GM19328 (cell line): ENCODE measurements around the gene PHPT1.

Experiments
- ATAC-seq: cut with Tn5 transposase; IDR thresholded peaks from one replicate; pipeline ENCODE4 v1.9.1; 2021; ENCODE audit warnings: mild to moderate bottlenecking, moderate library complexity; ENCODE audit not compliant: unreplicated experiment

Gene PHPT1

DNA sequence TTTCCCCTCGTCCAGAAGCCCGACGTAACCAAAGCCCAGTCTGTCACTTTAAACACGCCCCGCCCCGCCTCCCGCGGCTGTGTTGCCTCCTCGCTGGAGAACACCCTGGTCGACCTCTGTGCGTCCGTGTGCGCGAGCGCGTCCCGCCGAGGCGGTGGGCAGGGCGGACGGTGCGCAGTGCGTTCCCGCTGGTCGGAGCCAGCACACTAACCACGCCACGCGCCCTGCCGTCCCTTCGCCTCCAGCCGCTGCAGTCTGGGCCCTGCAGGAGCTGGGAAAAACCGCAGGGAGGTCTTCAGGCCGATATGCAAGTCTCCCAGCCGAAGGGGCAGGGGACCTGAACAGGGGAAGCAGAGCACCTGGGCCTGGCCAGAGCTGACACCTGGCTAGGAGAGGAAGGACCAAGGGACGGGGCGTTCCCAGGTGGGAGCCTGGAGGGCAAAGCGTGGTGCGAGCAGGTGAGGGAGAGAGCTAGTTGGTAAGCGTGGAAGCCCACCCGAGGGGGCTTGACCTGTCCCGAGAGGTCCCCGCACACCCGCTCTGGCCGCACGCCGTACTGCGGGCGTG is 1.3 kb upstream of the PHPT1 start:
- no peak for ATAC-seq

- no peak for ATAC-seq
These were observed 694 bp upstream of the PHPT1 start for GRCh38 chr9:136848393-136849037.

DNA sequence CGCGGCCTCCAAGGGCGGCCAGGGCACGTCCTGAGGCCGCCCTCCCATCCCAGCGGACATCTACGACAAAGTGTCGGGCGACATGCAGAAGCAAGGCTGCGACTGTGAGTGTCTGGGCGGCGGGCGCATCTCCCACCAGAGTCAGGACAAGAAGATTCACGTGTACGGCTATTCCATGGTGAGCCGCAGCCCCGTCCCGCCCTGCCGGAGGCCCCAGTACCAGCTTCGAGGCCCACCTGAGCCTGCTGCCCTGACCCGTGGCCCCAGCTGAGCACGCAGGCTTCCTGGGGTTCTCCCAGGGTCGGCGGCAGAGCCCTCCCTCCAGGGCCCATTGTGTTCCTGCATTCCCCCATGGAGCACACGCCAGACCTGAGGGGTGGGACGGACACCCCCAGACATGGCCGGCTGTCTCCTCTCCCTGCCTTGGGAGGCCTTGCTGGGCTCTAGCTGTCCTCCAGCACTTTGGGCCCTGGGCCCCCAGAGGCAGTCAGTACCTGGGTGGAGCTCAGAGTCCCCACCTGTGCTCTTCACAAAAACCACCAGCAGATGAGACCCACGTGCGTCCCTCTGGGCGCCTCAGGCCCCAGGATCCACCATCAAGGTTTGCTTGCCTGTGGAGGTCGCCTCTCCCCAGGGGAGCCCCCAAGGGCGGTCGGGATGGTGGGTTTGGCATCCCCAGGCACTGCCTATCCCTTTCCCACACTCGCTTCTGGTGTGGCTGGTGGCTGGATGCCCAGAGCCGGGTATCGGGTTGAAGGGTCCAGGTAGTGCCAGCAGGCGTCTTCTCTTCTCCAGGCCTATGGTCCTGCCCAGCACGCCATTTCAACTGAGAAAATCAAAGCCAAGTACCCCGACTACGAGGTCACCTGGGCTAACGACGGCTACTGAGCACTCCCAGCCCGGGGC is 1.0 kb downstream of the PHPT1 start:
- ATAC-seq, result no peak

DNA sequence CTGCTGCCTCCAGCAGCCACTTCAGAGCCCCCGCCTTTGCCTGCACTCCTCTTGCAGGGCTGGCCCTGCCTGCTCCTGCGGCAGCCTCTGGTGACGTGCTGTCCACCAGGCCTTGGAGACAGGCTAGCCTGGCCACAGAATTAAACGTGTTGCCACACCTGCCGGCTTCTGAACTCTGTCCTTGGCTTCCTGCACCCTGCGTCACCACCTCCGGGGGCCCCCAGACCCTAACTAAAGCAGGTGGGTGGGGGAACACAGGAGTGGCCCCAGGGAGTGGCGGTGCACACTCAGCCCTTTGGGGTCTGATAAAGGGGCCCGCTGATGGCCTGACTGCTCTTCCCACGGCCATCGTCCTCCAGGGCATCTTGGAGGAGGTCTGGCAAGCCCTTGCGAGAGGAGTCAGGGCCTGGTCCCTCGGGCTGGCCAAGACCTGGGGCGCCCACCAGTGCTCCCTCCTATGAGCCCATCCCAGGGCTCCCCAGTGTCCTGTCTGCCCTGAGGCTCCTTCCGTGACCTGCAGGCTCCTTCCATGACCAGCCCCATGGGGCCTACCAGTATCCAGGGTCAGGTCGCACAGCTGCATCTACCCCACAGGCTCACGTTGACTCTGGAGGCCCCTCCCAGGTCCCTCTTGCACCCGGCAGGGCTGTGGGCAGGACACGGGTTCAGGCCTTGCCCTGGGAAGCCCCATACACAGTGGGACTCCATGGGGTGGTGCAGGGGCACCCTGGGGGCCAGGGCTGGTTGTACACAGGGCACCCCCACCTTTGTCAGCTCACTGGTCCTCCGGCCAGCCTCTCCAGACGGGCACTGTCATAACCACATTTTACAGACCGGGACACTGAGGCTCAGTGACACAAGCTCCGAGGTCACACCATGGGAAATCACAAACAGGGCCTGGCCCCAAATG is 1.9 kb downstream of the PHPT1 start:
- no peak for ATAC-seq

- no peak for ATAC-seq
These were observed 2.9 kb downstream of the PHPT1 start, which contains the start of gene MAMDC4 for GRCh38 chr9:136851941-136852663. TSS of gene MAMDC4 (plus strand) at chr9:136852346. CDS start at chr9:136852417, 71 bp downstream.

- no peak for ATAC-seq
These were observed 3.7 kb downstream of the PHPT1 start for GRCh38 chr9:136852664-136853595.

DNA sequence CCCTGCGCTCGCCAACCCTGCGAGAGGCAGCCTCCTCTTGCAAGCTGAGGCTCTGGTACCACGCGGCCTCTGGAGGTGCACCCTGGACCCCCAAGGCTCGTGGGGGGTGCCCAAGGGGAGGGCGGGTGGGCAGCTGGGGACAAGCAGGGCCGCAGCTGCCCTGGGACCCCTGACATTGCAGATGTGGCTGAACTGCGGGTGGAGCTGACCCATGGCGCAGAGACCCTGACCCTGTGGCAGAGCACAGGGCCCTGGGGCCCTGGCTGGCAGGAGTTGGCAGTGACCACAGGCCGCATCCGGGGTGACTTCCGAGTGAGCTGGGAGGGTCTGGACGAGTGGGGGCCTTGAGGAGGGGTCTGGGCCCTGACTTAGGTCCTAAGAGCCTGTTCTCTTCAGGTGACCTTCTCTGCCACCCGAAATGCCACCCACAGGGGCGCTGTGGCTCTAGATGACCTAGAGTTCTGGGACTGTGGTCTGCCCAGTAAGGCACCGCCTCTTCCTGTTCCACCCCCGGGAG is 4.4 kb downstream of the PHPT1 start:
- ATAC-seq, result no peak

- ATAC-seq, result no peak
These were observed 5.1 kb downstream of the PHPT1 start for GRCh38 chr9:136854113-136854841.

DNA sequence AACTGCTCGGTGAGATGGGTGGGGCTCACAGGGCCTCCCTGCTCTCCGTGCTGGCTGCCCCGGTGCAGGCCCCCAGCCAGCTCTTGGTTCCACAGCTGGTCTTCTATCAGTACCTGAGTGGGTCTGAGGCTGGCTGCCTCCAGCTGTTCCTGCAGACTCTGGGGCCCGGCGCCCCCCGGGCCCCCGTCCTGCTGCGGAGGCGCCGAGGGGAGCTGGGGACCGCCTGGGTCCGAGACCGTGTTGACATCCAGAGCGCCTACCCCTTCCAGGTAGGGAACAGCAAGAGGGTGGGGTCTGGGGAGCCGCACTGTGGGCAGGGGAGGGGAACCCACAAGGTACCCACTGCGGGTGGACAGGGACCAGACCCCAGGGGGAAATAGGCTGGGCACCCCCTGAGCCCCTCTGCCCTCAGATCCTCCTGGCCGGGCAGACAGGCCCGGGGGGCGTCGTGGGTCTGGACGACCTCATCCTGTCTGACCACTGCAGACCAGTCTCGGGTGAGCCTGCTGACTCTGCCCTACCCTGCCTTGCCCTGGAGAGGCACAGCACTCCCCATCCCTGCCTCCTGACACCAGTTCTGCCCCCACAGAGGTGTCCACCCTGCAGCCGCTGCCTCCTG is 5.7 kb downstream of the PHPT1 start:
- ATAC-seq, result no peak

DNA sequence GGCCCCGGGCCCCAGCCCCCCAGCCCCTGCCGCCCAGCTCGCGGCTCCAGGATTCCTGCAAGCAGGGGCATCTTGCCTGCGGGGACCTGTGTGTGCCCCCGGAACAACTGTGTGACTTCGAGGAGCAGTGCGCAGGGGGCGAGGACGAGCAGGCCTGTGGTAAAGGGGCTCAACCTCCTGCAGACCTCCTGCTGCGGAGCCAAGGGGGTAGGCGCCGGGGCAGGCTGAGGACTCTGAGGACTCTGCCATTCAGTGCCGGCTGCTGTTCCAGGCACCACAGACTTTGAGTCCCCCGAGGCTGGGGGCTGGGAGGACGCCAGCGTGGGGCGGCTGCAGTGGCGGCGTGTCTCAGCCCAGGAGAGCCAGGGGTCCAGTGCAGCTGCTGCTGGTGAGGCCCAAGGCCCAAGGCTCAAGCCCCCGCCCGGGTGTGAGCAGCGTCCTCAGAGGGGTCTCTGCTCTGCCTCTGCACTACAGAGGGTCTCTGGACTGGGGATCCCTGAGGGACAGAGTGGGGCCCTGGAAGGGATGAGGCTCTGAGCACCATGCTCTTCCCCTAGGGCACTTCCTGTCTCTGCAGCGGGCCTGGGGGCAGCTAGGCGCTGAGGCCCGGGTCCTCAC is 6.4 kb downstream of the PHPT1 start:
- ATAC-seq, result no peak

GRCh38 chr9:136856079-136856476 is 6.9 kb downstream of the PHPT1 start:
- no peak for ATAC-seq

- no peak for ATAC-seq
These were observed 7.4 kb downstream of the PHPT1 start for GRCh38 chr9:136856541-136857141.

- no peak for ATAC-seq
These were observed 8.0 kb downstream of the PHPT1 start for GRCh38 chr9:136857166-136857565.

DNA sequence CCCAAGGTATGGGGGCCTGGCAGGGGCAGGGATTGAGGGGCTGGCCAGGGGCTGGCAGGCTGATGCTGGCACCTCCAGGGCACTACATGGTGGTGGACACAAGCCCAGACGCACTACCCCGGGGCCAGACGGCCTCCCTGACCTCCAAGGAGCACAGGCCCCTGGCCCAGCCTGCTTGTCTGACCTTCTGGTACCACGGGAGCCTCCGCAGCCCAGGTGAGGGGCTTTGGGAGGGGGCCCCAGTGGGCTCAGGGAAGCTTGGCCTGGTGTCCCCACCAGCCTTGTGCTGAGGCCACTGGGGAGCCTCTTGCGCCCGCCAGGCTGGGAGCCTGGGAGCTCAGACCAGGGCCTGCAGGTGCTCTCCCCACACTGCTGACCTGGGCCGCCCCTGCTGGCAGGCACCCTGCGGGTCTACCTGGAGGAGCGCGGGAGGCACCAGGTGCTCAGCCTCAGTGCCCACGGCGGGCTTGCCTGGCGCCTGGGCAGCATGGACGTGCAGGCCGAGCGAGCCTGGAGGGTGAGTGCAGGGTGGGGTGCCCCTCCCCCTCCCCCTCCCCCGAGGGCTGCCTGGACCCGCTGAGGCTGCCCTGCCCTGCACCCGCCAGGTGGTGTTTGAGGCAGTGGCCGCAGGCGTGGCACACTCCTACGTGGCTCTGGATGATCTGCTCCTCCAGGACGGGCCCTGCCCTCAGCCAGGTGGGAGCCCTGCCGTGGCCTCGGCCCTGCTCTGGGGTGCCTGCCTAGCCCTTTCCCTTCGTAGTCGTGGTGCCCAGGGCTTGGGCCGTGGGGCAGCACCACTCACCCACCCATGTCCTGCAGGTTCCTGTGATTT is 8.6 kb downstream of the PHPT1 start:
- ATAC-seq, result no peak

GRCh38 chr9:136858452-136858843 is 9.2 kb downstream of the PHPT1 start:
- ATAC-seq, result no peak
